ENCODE measurements around the gene TFAP2B.

TFAP2B gene

DNA sequence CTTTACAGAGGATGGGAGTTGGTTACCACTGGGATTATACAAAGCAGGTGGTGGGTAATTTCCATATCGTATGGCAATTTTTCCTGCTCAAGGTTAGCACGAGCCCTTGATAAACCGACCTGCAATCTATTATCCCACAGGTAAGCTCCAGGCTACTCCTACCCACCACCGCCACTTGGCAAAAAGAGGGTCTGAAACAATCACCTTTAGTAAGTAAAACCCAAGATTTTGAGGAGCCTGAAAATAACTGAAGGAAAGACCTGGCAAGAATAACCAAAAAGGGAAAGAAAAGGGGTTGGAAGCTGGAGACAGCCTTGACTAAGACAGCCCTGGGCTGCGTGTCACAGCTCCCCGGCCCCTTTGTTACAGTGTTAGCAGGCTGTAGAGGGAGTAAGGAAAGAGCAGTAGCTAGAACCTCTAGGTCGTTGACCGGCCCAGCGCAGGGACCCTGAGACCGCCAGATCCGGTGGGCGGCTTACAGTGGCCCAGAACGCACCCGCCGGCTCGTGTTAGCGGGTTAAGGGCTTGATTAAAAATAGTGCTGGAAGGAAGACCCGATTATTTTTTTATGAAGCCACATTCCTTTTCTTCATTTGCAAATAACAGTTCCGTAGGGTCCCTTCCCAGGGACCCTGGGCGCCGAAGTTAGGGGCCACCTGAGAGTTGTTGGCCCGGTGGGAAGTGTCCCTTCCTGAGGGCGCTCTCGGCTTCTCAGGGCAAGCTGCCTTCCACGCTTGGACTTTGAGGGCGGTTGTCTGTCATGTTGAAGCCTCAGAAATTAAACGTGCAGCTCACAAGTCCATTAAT is 30.5 kb downstream of the TFAP2B start:
- no peak for DNase-seq (ENCODE audit: low read depth)

DNA sequence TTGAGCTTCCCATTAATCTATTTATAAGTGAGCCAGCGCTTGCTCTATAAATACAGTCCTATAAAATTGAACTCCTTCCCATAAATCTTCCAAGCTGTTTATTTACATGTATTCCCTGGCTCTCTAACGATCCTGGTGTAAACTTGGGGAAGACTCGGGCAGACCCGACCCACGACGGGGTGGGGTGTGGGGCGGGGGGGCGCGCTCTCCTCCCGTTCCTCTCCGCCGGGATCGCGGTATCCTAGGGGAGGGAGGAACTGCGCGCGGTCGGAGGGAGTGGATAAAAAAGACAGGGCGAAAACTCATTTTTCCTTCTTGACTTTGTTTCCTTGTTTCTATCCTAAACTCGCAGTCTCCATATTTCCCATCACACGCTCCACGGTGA is 31.1 kb downstream of the TFAP2B start:
- no peak for DNase-seq (ENCODE audit: low read depth)

DNA sequence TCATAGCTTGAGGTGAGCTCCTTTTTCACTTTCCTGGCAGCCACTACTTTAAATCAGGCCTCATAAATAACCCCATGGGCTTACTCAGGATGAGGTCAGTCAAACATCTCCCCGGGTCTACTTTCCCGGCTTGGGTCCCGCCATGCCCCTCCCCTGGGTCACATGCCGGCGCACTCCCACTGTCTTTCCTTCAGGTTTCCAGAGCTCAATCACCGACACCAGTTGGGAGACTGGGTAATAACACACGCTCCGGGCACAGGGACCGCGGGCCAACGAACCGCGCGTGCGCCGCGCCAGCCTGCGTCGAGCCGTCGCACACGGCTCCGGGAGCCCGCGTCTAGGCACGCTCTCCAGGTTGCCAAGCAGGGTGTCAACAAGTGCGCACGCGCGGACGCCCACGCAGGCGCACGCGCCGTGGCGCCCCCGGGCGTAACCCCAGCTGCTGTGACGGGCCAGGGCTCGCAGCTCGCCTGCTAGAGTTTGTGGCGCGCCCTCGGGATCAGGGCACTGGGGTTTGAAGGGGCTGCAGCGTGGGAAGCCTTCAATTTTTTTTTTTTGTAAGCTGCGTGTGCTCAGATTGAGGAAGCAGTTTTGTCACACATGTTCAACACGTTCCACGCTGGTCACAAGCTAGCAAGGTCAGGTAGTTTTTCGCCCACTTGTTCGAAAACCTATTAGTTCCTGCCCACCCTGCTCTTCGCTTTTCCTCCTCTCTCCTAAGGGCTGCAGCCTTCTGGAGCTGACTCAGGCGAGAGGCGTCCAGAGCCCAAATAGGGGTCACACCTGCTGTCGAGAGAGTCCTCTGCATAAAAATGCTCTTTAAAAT is 31.8 kb downstream of the TFAP2B start:
- no peak for DNase-seq (ENCODE audit: low read depth)

DNA sequence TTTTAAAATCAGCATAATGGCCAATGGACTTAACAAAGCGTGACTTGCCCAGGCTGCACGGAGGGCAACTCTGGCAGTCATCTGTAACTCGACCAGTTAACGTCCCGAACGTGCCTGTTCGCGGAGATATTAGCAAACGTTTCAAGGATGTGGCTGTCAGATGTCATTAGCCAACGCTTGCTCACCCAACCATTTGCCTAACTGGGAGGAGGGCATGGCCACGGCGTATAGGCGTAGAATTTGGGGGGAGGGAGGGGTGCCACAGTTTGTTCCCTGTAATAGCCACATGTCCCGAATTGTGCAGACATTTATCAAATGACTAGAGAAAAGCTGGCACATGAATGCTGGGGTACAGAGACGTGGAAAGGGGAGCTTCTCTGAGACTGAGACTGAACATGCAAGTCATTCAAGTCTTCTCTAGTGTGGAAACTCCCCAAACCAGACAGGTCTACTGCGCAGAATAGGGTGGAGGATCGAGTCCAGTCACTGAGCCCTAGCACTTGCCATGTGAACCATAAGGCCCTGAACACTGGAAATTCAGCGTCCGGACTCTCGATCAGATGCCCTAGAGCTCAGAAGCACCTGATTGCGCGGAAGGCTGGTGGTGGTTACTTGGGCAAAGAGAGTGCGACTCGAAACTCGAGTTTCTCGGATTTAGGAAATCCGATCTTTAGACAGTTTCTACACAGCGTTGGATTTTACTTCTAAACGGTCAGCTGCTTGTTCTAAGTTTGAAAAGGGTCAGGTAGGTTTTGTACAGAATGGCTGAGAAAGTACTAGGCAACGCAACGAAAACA is 32.6 kb downstream of the TFAP2B start:
- DNase-seq (ENCODE audit: low read depth): no peak

DNA sequence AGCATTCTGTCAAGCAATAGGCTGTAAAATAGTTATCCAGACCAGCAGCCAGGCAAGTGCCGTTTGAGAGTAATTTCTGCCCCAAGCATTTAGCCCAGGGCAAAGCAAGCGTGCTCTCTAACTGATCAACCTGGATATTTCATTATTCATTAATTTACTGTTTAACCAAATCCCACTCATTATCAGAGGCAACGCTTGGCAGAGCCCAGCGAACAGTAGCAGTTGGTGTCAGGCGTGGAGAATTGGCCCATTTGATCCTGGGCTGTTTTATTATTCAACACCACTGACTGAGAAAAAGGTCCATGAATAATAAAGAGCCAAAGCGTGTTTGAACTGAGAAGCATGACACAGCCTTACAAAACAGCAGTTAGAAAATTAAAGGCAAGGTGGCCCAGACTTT is 35.3 kb downstream of the TFAP2B start:
- no peak for DNase-seq (ENCODE audit: low read depth)

DNA sequence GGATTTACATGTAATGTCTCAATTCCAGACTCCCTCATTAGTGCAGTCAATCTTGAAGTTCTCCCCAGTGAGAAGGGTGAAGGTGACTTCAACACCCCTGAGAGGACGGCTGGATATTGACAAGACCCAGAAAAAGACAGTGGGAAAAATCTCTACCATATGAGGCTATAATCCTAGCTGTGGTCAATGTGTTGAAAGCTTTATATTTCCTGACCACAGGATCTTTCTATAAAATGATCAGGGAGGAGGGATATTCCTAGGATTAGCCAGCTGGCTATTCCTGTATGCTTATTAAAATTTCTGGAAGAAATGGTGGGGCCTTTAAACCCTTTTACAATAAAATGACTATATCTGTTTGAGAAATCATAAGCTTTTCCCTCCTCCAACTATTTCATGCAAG is 43.0 kb downstream of the TFAP2B start:
- DNase-seq (ENCODE audit: low read depth): no peak

DNA sequence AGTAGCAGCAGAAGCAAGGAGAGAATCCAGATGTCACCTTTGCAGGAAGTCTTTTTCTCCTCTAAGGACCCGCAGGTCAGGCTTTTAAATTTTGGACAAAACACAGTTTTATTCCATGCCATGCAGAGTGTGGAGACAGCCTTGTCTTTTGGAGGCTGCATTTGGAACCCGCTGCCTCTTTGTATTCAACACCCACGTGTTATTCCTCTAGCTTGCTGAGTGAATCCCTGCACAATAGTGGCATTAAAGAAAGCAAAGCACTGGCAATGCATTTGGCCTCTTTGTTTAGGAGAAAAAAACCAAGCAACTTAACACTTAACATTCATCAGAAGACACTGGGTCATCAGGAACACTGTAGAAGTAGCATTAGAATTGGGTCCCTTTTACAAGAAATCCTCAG is 43.5 kb downstream of the TFAP2B start:
- no peak for DNase-seq (ENCODE audit: low read depth)

DNA sequence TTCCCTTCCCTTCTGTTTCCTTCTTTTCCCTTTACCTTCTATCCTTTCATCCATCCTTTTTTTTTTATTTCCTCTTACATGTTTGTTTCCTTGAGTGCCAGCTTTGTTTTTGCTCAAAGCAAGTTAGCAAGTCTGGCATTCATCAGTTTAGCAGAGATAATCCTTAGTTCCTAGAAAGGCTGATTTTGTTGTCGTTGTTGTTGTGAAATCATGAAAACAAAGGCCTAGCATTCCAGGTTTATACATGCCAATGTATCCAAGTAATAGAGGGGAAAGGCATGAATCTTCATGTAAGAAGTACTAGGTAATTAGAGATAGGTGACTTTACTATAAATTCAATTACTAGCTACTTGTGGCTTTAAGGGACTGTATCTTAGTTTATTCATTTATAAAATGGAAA is 45.9 kb downstream of the TFAP2B start:
- no peak for DNase-seq (ENCODE audit: low read depth)

DNA sequence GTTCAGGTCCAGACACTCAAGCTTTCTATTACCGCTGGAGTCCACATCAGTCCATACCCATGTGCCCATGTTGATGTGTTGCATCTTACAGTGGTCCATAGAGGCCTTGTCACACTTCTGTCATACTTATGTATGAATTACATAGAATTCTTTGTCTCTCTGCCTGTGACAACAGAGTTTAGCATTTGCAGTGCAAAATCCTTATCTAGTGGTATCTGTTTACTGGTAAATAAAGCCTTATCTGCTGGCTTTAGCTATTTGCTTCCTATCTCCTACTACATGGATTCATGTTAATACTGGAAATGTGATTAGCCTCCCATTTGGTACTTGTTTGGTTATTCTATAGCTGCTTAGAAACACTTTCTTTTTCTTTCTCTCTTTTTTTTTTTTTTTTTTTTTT is 49.8 kb downstream of the TFAP2B start:
- DNase-seq (ENCODE audit: low read depth): no peak

DNA sequence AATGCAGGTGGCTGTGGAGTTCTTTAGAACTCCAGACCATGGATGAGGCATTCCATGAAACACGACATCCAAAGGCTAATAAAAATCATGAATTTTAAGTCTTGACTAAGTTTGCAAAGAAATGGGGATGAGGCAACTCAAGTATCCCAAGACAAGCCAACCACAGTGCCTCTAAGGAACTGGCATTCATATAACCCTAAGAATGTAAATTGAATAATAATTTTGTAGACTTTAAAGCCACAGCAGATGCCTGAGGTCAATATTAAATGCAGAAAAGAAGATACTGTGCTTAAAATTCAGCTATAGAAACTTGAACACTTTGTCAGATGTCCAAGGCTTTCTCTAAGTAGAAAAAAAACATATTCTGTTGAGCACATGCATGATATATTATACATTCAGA is 54.5 kb downstream of the TFAP2B start:
- no peak for DNase-seq (ENCODE audit: low read depth)

DNA sequence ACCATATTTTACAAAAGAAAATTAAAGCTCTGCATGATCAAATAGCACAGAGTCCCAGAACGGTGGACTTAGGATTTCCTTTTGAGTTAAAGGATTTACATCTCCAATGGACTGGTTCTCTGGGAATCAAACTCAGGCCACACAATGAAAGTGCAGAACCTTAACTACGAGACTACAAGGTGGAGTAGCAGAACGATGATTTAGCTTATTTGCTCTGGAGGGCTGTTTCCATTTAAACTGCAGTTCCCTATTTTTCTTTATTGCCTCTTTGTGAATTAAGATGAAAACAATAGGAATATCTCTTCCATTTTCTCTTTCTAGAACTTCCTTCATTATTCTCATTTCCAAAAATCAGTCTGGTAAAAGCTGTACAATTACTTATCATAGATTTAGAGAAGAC is 65.7 kb downstream of the TFAP2B start:
- DNase-seq (ENCODE audit: low read depth): no peak

DNA sequence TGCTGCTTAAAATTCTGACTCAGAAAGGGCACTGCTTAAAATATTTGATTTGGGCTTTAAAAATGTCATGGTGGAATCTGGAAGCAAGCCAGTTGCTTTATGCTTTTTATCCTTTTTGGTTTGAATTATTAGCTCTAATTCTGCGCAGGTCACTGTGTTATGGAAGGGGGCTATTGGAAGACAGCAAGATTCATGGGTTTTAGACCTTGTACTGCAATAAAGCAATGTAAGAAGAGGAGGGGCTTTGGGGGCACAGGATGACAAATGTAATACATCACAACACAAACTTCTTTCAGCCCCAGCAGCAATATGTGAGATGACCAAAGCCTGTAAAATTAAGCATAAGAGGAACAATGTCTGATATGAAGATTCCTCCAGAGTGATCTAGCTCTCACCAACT is 68.4 kb downstream of the TFAP2B start:
- DNase-seq (ENCODE audit: low read depth): no peak

DNA sequence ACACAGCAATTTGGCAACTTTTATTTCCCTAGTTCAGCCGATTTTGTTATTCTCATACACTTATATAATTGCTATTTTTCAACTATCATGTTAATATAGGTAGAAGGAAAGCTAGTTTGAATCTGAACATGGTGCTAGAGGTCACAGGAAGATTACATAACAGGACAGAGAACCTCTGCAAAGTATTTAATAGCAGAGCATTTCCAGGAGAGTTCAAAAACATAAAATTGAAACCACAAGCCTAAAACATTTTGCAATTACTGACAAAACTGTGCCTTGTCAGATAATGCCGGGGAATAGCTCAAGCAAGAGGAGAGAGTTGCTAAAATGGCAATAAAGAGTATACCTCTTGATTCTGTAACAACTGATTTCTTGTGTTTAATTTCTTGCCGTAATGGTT is 70.8 kb downstream of the TFAP2B start:
- no peak for DNase-seq (ENCODE audit: low read depth)

DNA sequence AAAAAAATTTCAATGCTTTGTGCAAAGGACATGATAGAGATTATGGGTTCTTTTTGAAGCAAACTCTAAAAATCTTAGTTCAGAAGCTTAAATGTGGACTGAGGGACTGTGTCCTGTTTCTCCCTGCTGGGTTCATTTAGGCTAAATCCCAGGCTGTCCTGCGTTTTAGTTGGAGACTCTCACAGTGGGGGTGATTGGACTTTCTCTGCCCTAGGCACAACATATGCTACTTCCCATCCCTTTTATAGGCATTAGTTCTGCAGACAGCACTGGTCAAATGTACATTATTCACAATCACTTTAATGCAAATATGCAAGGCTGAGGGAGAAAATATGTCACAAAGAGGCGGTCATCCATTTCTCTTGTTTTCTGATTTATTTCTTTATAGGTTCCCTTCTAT is 71.3 kb downstream of the TFAP2B start:
- DNase-seq (ENCODE audit: low read depth): no peak

DNA sequence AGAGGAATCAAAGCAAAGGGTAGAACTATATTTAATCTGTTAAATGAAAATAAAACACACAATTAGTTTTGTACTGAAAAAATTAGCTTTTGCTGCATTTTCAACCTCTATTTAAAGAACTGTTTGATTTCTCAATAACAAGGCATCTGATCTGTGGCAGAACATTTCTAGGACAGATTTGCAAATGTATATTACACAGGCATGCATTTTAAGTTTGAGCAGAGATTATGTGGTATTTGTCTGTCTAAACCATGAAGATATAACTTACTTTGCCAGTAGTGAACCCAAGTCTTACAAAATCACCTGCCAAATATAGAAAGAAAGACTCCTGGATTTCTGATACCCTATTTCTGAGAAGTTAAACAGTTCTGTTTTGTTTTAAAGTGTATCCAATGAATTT is 71.9 kb downstream of the TFAP2B start:
- no peak for DNase-seq (ENCODE audit: low read depth)

DNA sequence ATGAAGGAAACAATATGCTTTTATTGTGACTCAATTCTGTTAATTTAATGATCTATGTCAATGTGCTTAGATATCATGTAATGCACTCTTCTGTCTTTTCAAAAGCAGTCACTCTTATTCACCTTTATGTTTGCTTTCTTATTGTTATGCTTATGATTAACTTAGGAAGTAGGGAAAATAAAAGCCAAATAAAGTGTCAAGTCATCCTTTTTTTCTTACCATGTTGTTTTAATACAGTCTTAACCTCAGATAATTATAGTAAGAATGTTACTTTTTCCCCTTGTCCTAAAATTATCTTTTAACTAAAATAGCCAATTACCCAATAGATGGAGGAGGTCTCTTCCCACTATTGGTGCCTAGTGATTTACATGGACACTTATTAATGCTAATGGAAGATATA is 72.6 kb downstream of the TFAP2B start:
- no peak for DNase-seq (ENCODE audit: low read depth)
